Cardiac muscle cell (in vitro differentiated cells and primary cell): Measurements from ENCODE around the gene PAGR1. TPM values are rescaled to one million over a fixed set of nuclear protein-coding genes. Genes with fewer than 3 reads are reported as not detected.

Experiments
- DNase-seq, 2 donors: peaks; one replicate each; pipeline versions ENCODE4 v3.0.0 to v3.0.0-alpha.2; 2010 to 2017; ENCODE audit warnings: low read depth in 1 of 2, low spot score in 1 of 2
- H3K27ac ChIP-seq: fragments of 200-600 bp; sonication (generic); 2 replicates; pipeline ENCODE4 v1.5.1; 2016
- H3K27me3 ChIP-seq: fragments of 200-600 bp; sonication (generic); 2 replicates; pipeline ENCODE4 v1.6.0; 2016; ENCODE audit warnings: control low read depth
- H3K36me3 ChIP-seq: fragments of 200-600 bp; sonication (generic); 2 replicates; pipeline ENCODE4 v1.5.1; 2016; ENCODE audit warnings: control low read depth
- H3K4me1 ChIP-seq: fragments of 200-600 bp; sonication (generic); 2 replicates; pipeline ENCODE4 v1.8.1; 2017; ENCODE audit warnings: low read depth, mild to moderate bottlenecking, mixed run types
- H3K4me3 ChIP-seq: fragments of 200-600 bp; sonication (generic); 2 replicates; pipeline ENCODE4 v1.5.1; 2016; ENCODE audit warnings: mild to moderate bottlenecking
- H3K9me3 ChIP-seq: fragments of 200-600 bp; sonication (generic); 2 replicates; pipeline ENCODE4 v1.5.1; 2017; ENCODE audit warnings: low read depth, mild to moderate bottlenecking, control low read depth
- CTCF ChIP-seq: IDR thresholded peaks from 2 replicates; pipeline ENCODE4 v1.5.1; 2012; ENCODE audit warnings: low read depth, mild to moderate bottlenecking, low read length
- polyA plus RNA-seq: library from polyadenylated mRNA; unstranded; fragments of >200 nt; fragmentation: Nextera tagmentation; extraction: Ambion mirVana; gene quantifications from 2 replicates; pipeline ENCODE4 v1.2.1, GENCODE V29; 2016
- total RNA-seq: library from RNA; depleted of rRNA; stranded (reverse); fragments of >200 nt; gene quantifications from 2 replicates; pipeline ENCODE4 v1.2.3, GENCODE V29; 2016

The PAGR1 gene
- total and polyA plus RNA-seq, 2 experiments from 2014 or later = 113 to 120 TPM

GRCh38 chr16:29842732-29843346 is 26.9 kb downstream of the PAGR1 start:
- Histone ChIP-seq H3K9me3 (no peaks in the 10 kb centered on the region), H3K36me3 (no peaks in the 10 kb centered on the region), H3K4me1 (no peaks in the 10 kb centered on the region), H3K27ac (no peak overlapping the region), H3K27me3 (no peaks in the 10 kb centered on the region), H3K4me3 (no peak overlapping the region)
- DNase-seq = no peak
- TF ChIP-seq CTCF = no peak

- Histone ChIP-seq H3K36me3 (no peaks in the 10 kb centered on the region), H3K4me3 (no peak overlapping the region), H3K4me1 (no peaks in the 10 kb centered on the region), H3K27me3 (no peaks in the 10 kb centered on the region), H3K9me3 (no peaks in the 10 kb centered on the region), H3K27ac (no peak overlapping the region)
- TF ChIP-seq CTCF = no peak
- DNase-seq = no peak
These were observed 28.0 kb downstream of the PAGR1 start for GRCh38 chr16:29843931-29844330.

GRCh38 chr16:29844575-29845331 is 28.8 kb downstream of the PAGR1 start:
- Histone ChIP-seq H3K27ac (no peak overlapping the region), H3K4me3 (no peak overlapping the region), H3K27me3 (no peaks in the 10 kb centered on the region), H3K9me3 (no peaks in the 10 kb centered on the region), H3K36me3 (no peaks in the 10 kb centered on the region), H3K4me1 (peaks cover 7% of the 10 kb centered on the region)
- peak in 1 of 2 donors; percentile 85 for DNase-seq
- no peak for TF ChIP-seq CTCF

GRCh38 chr16:29845656-29846055 is 29.7 kb downstream of the PAGR1 start:
- no peaks in the 10 kb centered on the region for H3K27me3 ChIP-seq
- H3K4me1 ChIP-seq = peaks cover 9% of the 10 kb centered on the region
- no peak overlapping the region for H3K4me3 ChIP-seq
- DNase-seq = no peak
- no peak overlapping the region for H3K27ac ChIP-seq
- TF ChIP-seq CTCF = no peak
- H3K36me3 ChIP-seq = no peaks in the 10 kb centered on the region
- no peaks in the 10 kb centered on the region for H3K9me3 ChIP-seq

- H3K36me3 ChIP-seq = no peaks in the 10 kb centered on the region
- DNase-seq = peak; percentile 68 to 74
- TF ChIP-seq CTCF = peak; percentile 89
These were observed 32.7 kb downstream of the PAGR1 start for GRCh38 chr16:29848420-29849297.

More at GRCh38 chr16:29848420-29849297, 32.7 kb downstream of the PAGR1 start:
- Histone ChIP-seq H3K4me3 (no peak overlapping the region), H3K27ac (peak overlapping the region; percentile 80), H3K9me3 (no peaks in the 10 kb centered on the region), H3K4me1 (peaks cover 9% of the 10 kb centered on the region), H3K27me3 (no peaks in the 10 kb centered on the region)
